H1 (cell line): ENCODE results near the gene NELFB. TPM values are rescaled to one million over a fixed set of nuclear protein-coding genes. Genes with fewer than 3 reads are reported as not detected.

Experiments
- CTCF ChIA-PET: fragments of 300-600 bp; sonication (Branson Sonifier 250); formaldehyde crosslinking; loops from one replicate; lab custom pipeline; 2021; ENCODE audit not compliant: partially characterized antibody; lab: Charles Lee
- POLR2A ChIA-PET: fragments of 300-600 bp; sonication (Branson Sonifier 250); formaldehyde crosslinking; loops from one replicate; lab custom pipeline; 2021; ENCODE audit warnings: inconsistent platforms; ENCODE audit not compliant: partially characterized antibody; lab: Charles Lee
- DNase-seq, 2 experiments: peaks; one replicate each; pipeline versions ENCODE4 v3.0.0 to v3.0.0-alpha.2; 2010 to 2022; ENCODE audit warnings: low spot score in 2 of 2, low read depth in 1 of 2, mixed read lengths in 1 of 2
- FAIRE-seq: peaks from 2 replicates; lab custom pipeline; 2011; peaks lifted over from hg19 to GRCh38; lab: Jason Lieb, UNC
- H2AFZ ChIP-seq: 2 replicates; pipeline ENCODE4 v1.8.1; 2012; ENCODE audit warnings: low read length, inconsistent platforms
- H2AK5ac ChIP-seq: 2 replicates; pipeline ENCODE4 v1.6.1; 2013; ENCODE audit warnings: low read depth, low read length
- H2BK120ac ChIP-seq: replicated peaks from 2 replicates; pipeline ENCODE3; 2013; ENCODE audit warnings: low read depth, low read length, inconsistent platforms
- H2BK12ac ChIP-seq: 2 replicates; pipeline ENCODE4 v1.6.1; 2013; ENCODE audit warnings: low read depth, low read length
- H2BK15ac ChIP-seq: 2 replicates; pipeline ENCODE4 v1.6.1; 2013; ENCODE audit warnings: low read length
- H2BK20ac ChIP-seq: 2 replicates; pipeline ENCODE4 v1.6.1; 2013; ENCODE audit warnings: low read length
- H2BK5ac ChIP-seq: 2 replicates; pipeline ENCODE4 v1.6.1; 2013; ENCODE audit warnings: low read depth, low read length
- H3K14ac ChIP-seq: 2 replicates; pipeline ENCODE4 v1.6.1; 2013; ENCODE audit warnings: inconsistent platforms; ENCODE audit not compliant: insufficient read length
- H3K18ac ChIP-seq: 2 replicates; pipeline ENCODE4 v1.6.1; 2013; ENCODE audit warnings: low read length; ENCODE audit errors: extremely low read depth
- H3K23ac ChIP-seq: 2 replicates; pipeline ENCODE4 v1.6.1; 2013; ENCODE audit warnings: inconsistent platforms; ENCODE audit not compliant: insufficient read length
- H3K23me2 ChIP-seq: 2 replicates; pipeline ENCODE4 v1.6.1; 2013; ENCODE audit warnings: low read depth, low read length
- H3K27ac ChIP-seq: 2 replicates; pipeline ENCODE4 v1.6.1; 2011; ENCODE audit warnings: low read depth, low read length, inconsistent platforms
- H3K27me3 ChIP-seq, 4 experiments: replicated peaks in 1 of 4; 1 replicate in 1 of 4; 2 replicates in 3 of 4; pipeline versions ENCODE4 v1.6.1 to v1.8.1; 2011 to 2013; ENCODE audit warnings: low read length in 3 of 4, mild to moderate bottlenecking in 3 of 4, inconsistent platforms in 2 of 4, mixed read lengths in 2 of 4, moderate library complexity in 1 of 4; ENCODE audit not compliant: control insufficient read depth in 3 of 4, insufficient read depth in 3 of 4; ENCODE audit errors: extremely low read depth in 1 of 4
- H3K36me3 ChIP-seq, 4 experiments: 2 replicates each; pipeline versions ENCODE4 v1.6.1 to v1.8.1; 2011 to 2013; ENCODE audit warnings: mild to moderate bottlenecking in 4 of 4, low read length in 3 of 4, moderate library complexity in 2 of 4, control low read depth in 1 of 4, inconsistent platforms in 1 of 4; ENCODE audit not compliant: insufficient read depth in 4 of 4, control insufficient read depth in 2 of 4
- H3K4ac ChIP-seq: replicated peaks from 2 replicates; pipeline ENCODE3; 2013; ENCODE audit warnings: low read length, low read depth, mixed read lengths, inconsistent platforms; ENCODE audit not compliant: insufficient read length
- H3K4me1 ChIP-seq, 4 experiments: replicated peaks in 1 of 4; 1 replicate in 1 of 4; 2 replicates in 3 of 4; pipeline versions ENCODE4 v1.6.1 to v1.8.1; 2011 to 2013; ENCODE audit warnings: low read length in 3 of 4, inconsistent platforms in 2 of 4, mixed read lengths in 1 of 4; ENCODE audit not compliant: insufficient read depth in 4 of 4, control insufficient read depth in 3 of 4
- H3K4me2 ChIP-seq, 2 experiments: 2 replicates each; pipeline versions ENCODE4 v1.6.1 to v1.8.1; 2011 to 2013; ENCODE audit warnings: low read depth in 2 of 2, low read length in 2 of 2, control low read depth in 1 of 2, inconsistent platforms in 1 of 2, mild to moderate bottlenecking in 1 of 2; ENCODE audit not compliant: insufficient read depth in 1 of 2
- H3K4me3 ChIP-seq, 4 experiments: fragments of 200-600, 300-600 bp in 1 of 4; sonication (generic), shearing (Covaris generic), sonication (Bioruptor Twin) in 1 of 4; 2 replicates each; pipeline versions ENCODE4 v1.5.1 to v1.8.1; 2011 to 2016; ENCODE audit warnings: low read length in 4 of 4, low read depth in 3 of 4, control low read depth in 2 of 4, inconsistent platforms in 2 of 4, mild to moderate bottlenecking in 2 of 4, mixed read lengths in 1 of 4, moderate library complexity in 1 of 4; ENCODE audit not compliant: insufficient read depth in 2 of 4; ENCODE audit errors: extremely low read depth in 1 of 4
- H3K56ac ChIP-seq: replicated peaks from 2 replicates; pipeline ENCODE3; 2013; ENCODE audit warnings: low read depth, mild to moderate bottlenecking, mixed read lengths, low read length, inconsistent platforms; ENCODE audit not compliant: insufficient read length
- H3K79me1 ChIP-seq: 2 replicates; pipeline ENCODE4 v1.6.1; 2013; ENCODE audit warnings: low read depth, low read length, control low read depth
- H3K79me2 ChIP-seq, 2 experiments: 2 replicates each; pipeline versions ENCODE4 v1.6.1 to v1.8.1; 2012 to 2013; ENCODE audit warnings: low read length in 2 of 2, mild to moderate bottlenecking in 2 of 2, inconsistent platforms in 1 of 2; ENCODE audit not compliant: insufficient read depth in 2 of 2, control insufficient read depth in 1 of 2
- H3K9ac ChIP-seq, 4 experiments: replicated peaks in 1 of 4; 1 replicate in 1 of 4; 2 replicates in 3 of 4; pipeline versions ENCODE4 v1.6.1 to v1.8.1; 2011 to 2013; ENCODE audit warnings: low read depth in 3 of 4, low read length in 3 of 4, control low read depth in 2 of 4, mild to moderate bottlenecking in 2 of 4, moderate library complexity in 2 of 4, inconsistent platforms in 1 of 4; ENCODE audit errors: extremely low read depth in 1 of 4
- H3K9me3 ChIP-seq, 2 experiments: 2 replicates each; pipeline versions ENCODE4 v1.6.1 to v1.8.1; 2012 to 2013; ENCODE audit warnings: mild to moderate bottlenecking in 2 of 2, moderate library complexity in 2 of 2, control low read depth in 1 of 2, inconsistent platforms in 1 of 2, low read depth in 1 of 2, low read length in 1 of 2, mixed read lengths in 1 of 2; ENCODE audit not compliant: insufficient read depth in 2 of 2
- H4K20me1 ChIP-seq, 2 experiments: replicated peaks in 1 of 2; 2 replicates each; pipeline versions ENCODE3 to v1.8.1; 2011 to 2013; ENCODE audit warnings: inconsistent platforms in 2 of 2, low read length in 2 of 2, mild to moderate bottlenecking in 1 of 2; ENCODE audit not compliant: insufficient read depth in 2 of 2, control insufficient read depth in 1 of 2
- H4K5ac ChIP-seq: 2 replicates; pipeline ENCODE4 v1.6.1; 2013; ENCODE audit warnings: low read length, low read depth, mixed read lengths, inconsistent platforms; ENCODE audit not compliant: insufficient read length
- H4K8ac ChIP-seq: 2 replicates; pipeline ENCODE4 v1.8.0; 2013; ENCODE audit warnings: mild to moderate bottlenecking, moderate library complexity, low read length, inconsistent platforms; ENCODE audit not compliant: insufficient read depth; ENCODE audit errors: extremely low read depth
- H4K91ac ChIP-seq: replicated peaks from 2 replicates; pipeline ENCODE3; 2013; ENCODE audit warnings: low read length, mixed read lengths, inconsistent platforms; ENCODE audit not compliant: insufficient read length
- ASH2L ChIP-seq: fragments of 200-600, 300-600 bp; sonication (generic); IDR thresholded peaks from one replicate; pipeline ENCODE4 v1.7.1; 2017; ENCODE audit warnings: low read length
- CREB1 ChIP-seq: IDR thresholded peaks from 2 replicates; pipeline ENCODE4 v1.6.1; 2012; ENCODE audit warnings: inconsistent platforms
- CTBP2 ChIP-seq: IDR thresholded peaks from 2 replicates; pipeline ENCODE4 v1.7.0; 2011; ENCODE audit warnings: borderline replicate concordance, mild to moderate bottlenecking, moderate library complexity, mixed read lengths, low read length; ENCODE audit not compliant: insufficient read depth, insufficient read length
- E2F6 ChIP-seq: IDR thresholded peaks from 2 replicates; pipeline ENCODE4 v1.6.1; 2012; ENCODE audit warnings: inconsistent platforms
- SRF ChIP-seq: IDR thresholded peaks from 2 replicates; pipeline ENCODE4 v1.6.1; 2011; ENCODE audit warnings: mild to moderate bottlenecking, low read depth, low read length, moderate library complexity
- WGBS, 2 experiments: shearing (Covaris generic) in 1 of 2; methylation state at CpG; one replicate each; pipeline versions ENCODE4 v1.1.6 to v1.1.7; 2013 to 2015; ENCODE audit warnings: low lambda C conversion rate in 2 of 2, mixed read lengths in 2 of 2, inconsistent platforms in 1 of 2, low coverage in 1 of 2, missing lambda C conversion rate in 1 of 2; ENCODE audit not compliant: insufficient replicate concordance in 2 of 2, insufficient coverage in 1 of 2, insufficient read length in 1 of 2; ENCODE audit errors: extremely low coverage in 1 of 2, missing lambda C conversion rate in 1 of 2; 5-methylcytosine and 5-hydroxymethylcytosine counted together
- polyA plus RNA-seq, 7 experiments: library from polyadenylated mRNA; depleted of rRNA in 3 of 7; stranded (reverse) in 5 of 7; unstranded in 2 of 7; fragments of >200 nt in 5 of 7; fragments of 200-250 nt in 2 of 7; gene quantifications; 1 replicate in 5 of 7; 2 replicates in 1 of 7; 4 replicates in 1 of 7; pipeline versions ENCODE4 v1.2.1 to v1.2.3, GENCODE V29; 2011 to 2013; ENCODE audit warnings: missing spikeins in 2 of 7, mixed read lengths in 2 of 7
- total RNA-seq: library from RNA; stranded (reverse); fragmentation: NEBNext Ultra II Directional; extraction: Animal tissue kit (Norgen Biotek cat#: 25700); gene quantifications from 2 replicates; pipeline ENCODE4 v1.2.1, GENCODE V29; 2021

The NELFB gene
- total and polyA plus RNA-seq, 2 of the 8 experiments (the other 6 are each of a cell fraction or from before 2014, with no cell fraction given) = 57.6 to 78.0 TPM

- Histone ChIP-seq H2AK5ac (peak overlapping the region; percentile 70; the same call in 1 of the 2 replicates), H2BK5ac (peak overlapping the region; percentile 90), H4K5ac (no peak overlapping the region), H2BK15ac (no peak overlapping the region), H3K27me3 (no peaks in the 10 kb centered on the region; a peak in 2 of 7 replicates), H3K27ac (no peak overlapping the region), H3K23ac (no peak overlapping the region), H4K20me1 (no peaks in the 10 kb centered on the region), H2BK120ac (no peak overlapping the region), H2BK12ac (peak overlapping the region; percentile 68; the same call in 1 of the 2 replicates), H3K79me2 (no peaks in the 10 kb centered on the region), H4K8ac (peak overlapping the region; percentile 51), H3K56ac (no peak overlapping the region), H2AFZ (no peak overlapping the region), H3K4me1 (peaks cover 0 to 24% (median 10%) of the 10 kb centered on the region in 4 experiments; a peak in 5 of 7 replicates), H3K4ac (peak overlapping the region; percentile 85), H3K18ac (no peak overlapping the region), H3K79me1 (no peaks in the 10 kb centered on the region), H2BK20ac (no peak overlapping the region), H3K4me2 (no peak overlapping the region), H3K36me3 (no peaks in the 10 kb centered on the region), H4K91ac (peak overlapping the region; percentile 91), H3K9ac (no peak overlapping the region), H3K9me3 (no peaks in the 10 kb centered on the region), H3K23me2 (peaks cover 18% of the 10 kb centered on the region; the same call in 1 of the 2 replicates), H3K4me3 (no peak overlapping the region), H3K14ac (no peak overlapping the region)
- TF ChIP-seq E2F6 (no peak), CTBP2 (no peak), SRF (no peak), CREB1 (no peak), ASH2L (no peak)
- DNase-seq (no peak), FAIRE-seq (no peak)
- ChIA-PET POLR2A (interaction anchor here (1.1 to 69.9 kb wide), 5 partner anchors 8 to 37 kb away, joined by 4 to 1462 read pairs (median 7); partner anchors contain the start of genes ANAPC2, NDOR1, NELFB and SSNA1), CTCF (interaction anchor here (1.0 to 20.2 kb wide), 16 partner anchors 13 to 438 kb away, joined by 3 to 204 read pairs (median 6); partner anchors contain the start of genes ANAPC2, LRRC26, SAPCD2 and SSNA1)
- WGBS, 2 experiments = 88% methylated on average over 21 of the region's 21 CpGs; no CpG with 5 or more reads in 1 of the 2 experiments
Measured at GRCh38 chr9:137225699-137226331, 29.3 kb upstream of the NELFB start.
